ENCODE measurements around the gene HTT.
A peak's percentile ranks its signal among the peaks of the same experiment; 100 is the strongest.
"Not testable (repeated sequence)": the region's sequence is repeated elsewhere in the genome, so short reads cannot be mapped to it uniquely, and the experiment has no call there.

HTT gene

GRCh38 chr4:3046162-3046561 lies 28.3 kb upstream of the HTT start:
- no peak for DNase-seq (ENCODE audit: low read depth in 3 of 3)

GRCh38 chr4:3046623-3047022 lies 27.9 kb upstream of the HTT start:
- no peak for DNase-seq (ENCODE audit: low read depth in 3 of 3)

- peak; percentile 38 to 78 (median 49) for DNase-seq (ENCODE audit: low read depth in 3 of 3)
Measured at GRCh38 chr4:3047464-3048286, 26.8 kb upstream of the HTT start.

GRCh38 chr4:3051141-3051897 lies 23.2 kb upstream of the HTT start:
- not testable (repeated sequence) for DNase-seq (ENCODE audit: low read depth in 3 of 3)

- no peak for DNase-seq (ENCODE audit: low read depth in 3 of 3)
Measured at GRCh38 chr4:3054169-3054759, 20.2 kb upstream of the HTT start.

DNA sequence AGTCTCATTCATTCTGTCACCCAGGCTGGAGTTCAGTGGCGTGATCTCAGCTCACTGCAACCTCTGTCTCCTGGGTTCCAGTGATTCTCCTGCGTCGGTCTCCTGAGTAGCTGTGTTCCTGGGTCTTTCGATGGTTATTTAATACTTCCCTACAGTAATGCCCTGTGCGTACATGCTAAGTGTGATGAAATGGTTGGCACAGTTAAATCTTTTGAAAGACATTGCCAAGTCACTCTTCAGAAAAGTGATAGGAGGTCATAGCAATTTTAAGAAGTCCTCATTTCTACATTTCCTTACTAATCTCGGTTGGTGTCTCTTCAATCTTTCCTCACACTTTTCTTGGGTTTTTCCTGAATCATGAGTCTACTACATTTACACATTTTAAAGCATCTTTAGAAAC lies 14.5 kb upstream of the HTT start:
- DNase-seq (ENCODE audit: low read depth in 3 of 3) = no peak

DNA sequence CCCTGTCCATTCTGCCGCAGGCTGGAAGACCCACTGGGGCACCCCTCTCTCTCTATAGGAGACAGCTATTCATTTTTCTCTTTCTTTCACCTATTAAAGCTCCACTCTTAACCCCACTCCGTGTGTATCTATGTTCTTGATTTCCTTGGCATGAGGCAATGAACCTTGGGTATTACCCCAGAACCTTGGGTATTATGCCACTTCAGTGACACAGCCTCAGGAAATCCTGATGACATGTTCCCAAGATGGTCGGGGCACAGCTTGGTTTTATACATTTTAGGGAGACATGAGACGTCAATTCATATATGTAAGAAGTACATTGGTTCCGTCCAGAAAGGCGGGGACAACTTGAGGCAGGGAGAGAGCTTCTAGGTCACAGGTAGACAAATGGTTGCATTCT lies 13.5 kb upstream of the HTT start:
- no peak for DNase-seq (ENCODE audit: low read depth in 3 of 3)

GRCh38 chr4:3062471-3062870 lies 12.0 kb upstream of the HTT start:
- DNase-seq (ENCODE audit: low read depth in 3 of 3) = no peak

- no peak for DNase-seq (ENCODE audit: low read depth in 3 of 3)
Measured at GRCh38 chr4:3065551-3065950, 8.9 kb upstream of the HTT start.

- no peak for DNase-seq (ENCODE audit: low read depth in 3 of 3)
Measured at GRCh38 chr4:3066836-3067400, 7.6 kb upstream of the HTT start.

GRCh38 chr4:3067473-3068001 lies 6.9 kb upstream of the HTT start:
- no peak for DNase-seq (ENCODE audit: low read depth in 3 of 3)

- DNase-seq (ENCODE audit: low read depth in 3 of 3) = no peak
Measured at GRCh38 chr4:3069661-3070199, 4.8 kb upstream of the HTT start.

DNA sequence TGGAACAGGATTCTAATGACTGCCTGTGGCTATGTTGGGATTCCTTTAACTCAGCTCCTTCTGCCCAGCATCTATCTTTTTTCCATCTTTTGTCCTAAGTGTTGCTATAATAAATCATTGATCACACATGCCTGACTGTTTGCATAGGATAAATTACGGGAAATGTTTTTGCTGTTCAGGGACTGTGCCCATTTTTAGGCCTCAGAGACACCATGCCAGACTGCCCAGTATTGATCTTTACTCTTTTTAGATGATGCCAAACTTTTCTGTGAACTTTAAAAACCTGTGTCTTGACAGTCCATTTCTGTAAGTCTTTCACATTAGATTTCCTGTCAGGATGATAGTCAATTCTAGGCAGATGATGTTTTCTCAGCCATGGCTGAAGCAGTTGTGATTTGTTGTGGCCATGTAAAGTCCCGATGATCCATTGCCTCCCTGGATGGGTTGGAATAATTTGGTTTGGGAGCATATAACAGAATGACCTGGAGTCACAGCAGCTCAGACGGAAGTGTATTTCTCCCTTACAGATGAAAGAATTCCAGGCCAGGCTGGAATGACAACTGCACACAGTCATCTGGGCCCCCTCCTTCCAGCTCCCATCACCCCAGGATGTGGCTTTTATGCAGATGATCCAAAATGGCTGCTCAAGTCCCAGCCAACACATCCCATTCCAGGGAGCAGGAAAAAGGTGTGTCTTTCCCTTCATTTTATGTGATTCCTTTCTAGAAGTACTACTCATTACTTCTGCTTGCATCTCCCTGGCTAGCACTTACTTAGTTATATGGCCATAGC lies 3.6 kb upstream of the HTT start:
- DNase-seq (ENCODE audit: low read depth in 3 of 3) = no peak

- DNase-seq (ENCODE audit: low read depth in 3 of 3) = no peak
Measured at GRCh38 chr4:3071811-3072210, 2.7 kb upstream of the HTT start.

GRCh38 chr4:3073158-3074077 lies 1.1 kb upstream of the HTT start:
- DNase-seq (ENCODE audit: low read depth in 3 of 3) = peak in 1 of 3 experiments; percentile 5

- peak; percentile 6 to 54 (median 26) for DNase-seq (ENCODE audit: low read depth in 3 of 3)
Measured at GRCh38 chr4:3074846-3075651, 568 bp downstream of the HTT start.

DNA sequence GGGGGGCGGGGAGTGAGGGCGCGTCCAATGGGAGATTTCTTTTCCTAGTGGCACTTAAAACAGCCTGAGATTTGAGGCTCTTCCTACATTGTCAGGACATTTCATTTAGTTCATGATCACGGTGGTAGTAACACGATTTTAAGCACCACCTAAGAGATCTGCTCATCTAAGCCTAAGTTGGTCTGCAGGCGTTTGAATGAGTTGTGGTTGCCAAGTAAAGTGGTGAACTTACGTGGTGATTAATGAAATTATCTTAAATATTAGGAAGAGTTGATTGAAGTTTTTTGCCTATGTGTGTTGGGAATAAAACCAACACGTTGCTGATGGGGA lies 1.1 kb downstream of the HTT start:
- DNase-seq (ENCODE audit: low read depth in 3 of 3) = no peak

- DNase-seq (ENCODE audit: low read depth in 3 of 3) = no peak
Measured at GRCh38 chr4:3077796-3078195, 3.3 kb downstream of the HTT start.

DNA sequence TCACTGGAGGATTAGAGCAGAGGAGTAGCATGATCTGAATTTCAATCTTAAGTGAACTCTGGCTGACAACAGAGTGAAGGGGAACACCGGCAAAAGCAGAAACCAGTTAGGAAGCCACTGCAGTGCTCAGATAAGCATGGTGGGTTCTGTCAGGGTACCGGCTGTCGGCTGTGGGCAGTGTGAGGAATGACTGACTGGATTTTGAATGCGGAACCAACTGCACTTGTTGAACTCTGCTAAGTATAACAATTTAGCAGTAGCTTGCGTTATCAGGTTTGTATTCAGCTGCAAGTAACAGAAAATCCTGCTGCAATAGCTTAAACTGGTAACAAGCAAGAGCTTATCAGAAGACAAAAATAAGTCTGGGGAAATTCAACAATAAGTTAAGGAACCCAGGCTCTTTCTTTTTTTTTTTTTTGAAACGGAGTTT lies 5.2 kb downstream of the HTT start:
- no peak for DNase-seq (ENCODE audit: low read depth in 3 of 3)
